ENCODE results near the gene TNXB.
"Not testable (repeated sequence)": the region's sequence is repeated elsewhere in the genome, so short reads cannot be mapped to it uniquely, and the experiment has no call there.

The TNXB gene

GRCh38 chr6:32113386-32114352, 4.5 kb upstream of the TNXB start:
- in situ Hi-C loops (cut with HindIII; ENCODE audit: low sequenced_read_pairs) = loop anchor here (10.0 kb wide), 1 partner anchor 71 kb away; the partner anchor contains the start of gene AGER

GRCh38 chr6:32112431-32112980, 3.4 kb upstream of the TNXB start:
- in situ Hi-C loops (cut with HindIII; ENCODE audit: low sequenced_read_pairs) = loop anchor here (10.0 kb wide), 1 partner anchor 72 kb away; the partner anchor contains the start of gene AGER

- in situ Hi-C loops (cut with HindIII; ENCODE audit: low sequenced_read_pairs) = loop anchor here (10.0 kb wide), 1 partner anchor 73 kb away; the partner anchor contains the start of gene AGER
These were observed 2.4 kb upstream of the TNXB start for GRCh38 chr6:32111424-32112066.

GRCh38 chr6:32110632-32111031, 1.5 kb upstream of the TNXB start:
- in situ Hi-C loops (cut with HindIII; ENCODE audit: low sequenced_read_pairs) = loop anchor here (10.0 kb wide), 1 partner anchor 74 kb away; the partner anchor contains the start of gene AGER

GRCh38 chr6:32109765-32110160, 625 bp upstream of the TNXB start:
- in situ Hi-C loops (cut with HindIII; ENCODE audit: low sequenced_read_pairs) = loop anchor here (10.0 kb wide), 1 partner anchor 75 kb away; the partner anchor contains the start of gene AGER

- in situ Hi-C loops (cut with HindIII; ENCODE audit: low sequenced_read_pairs) = no loop called here
These were observed 418 bp downstream of the TNXB start for GRCh38 chr6:32108727-32109113.

GRCh38 chr6:32108094-32108627, 977 bp downstream of the TNXB start:
- in situ Hi-C loops (cut with HindIII; ENCODE audit: low sequenced_read_pairs) = no loop called here

- in situ Hi-C loops (cut with HindIII; ENCODE audit: low sequenced_read_pairs) = no loop called here
These were observed 1.7 kb downstream of the TNXB start for GRCh38 chr6:32107406-32107805.

- in situ Hi-C loops (cut with HindIII; ENCODE audit: low sequenced_read_pairs) = no loop called here
These were observed 3.7 kb downstream of the TNXB start for GRCh38 chr6:32105433-32105832.

- in situ Hi-C loops (cut with HindIII; ENCODE audit: low sequenced_read_pairs) = no loop called here
These were observed 6.9 kb downstream of the TNXB start for GRCh38 chr6:32102255-32102654.

GRCh38 chr6:32100251-32100650, 8.9 kb downstream of the TNXB start:
- in situ Hi-C loops (cut with HindIII; ENCODE audit: low sequenced_read_pairs) = not testable (repeated sequence)

- in situ Hi-C loops (cut with HindIII; ENCODE audit: low sequenced_read_pairs) = no loop called here
These were observed 11.8 kb downstream of the TNXB start for GRCh38 chr6:32097364-32097763.

- in situ Hi-C loops (cut with HindIII; ENCODE audit: low sequenced_read_pairs) = no loop called here
These were observed 12.5 kb downstream of the TNXB start for GRCh38 chr6:32096394-32097258.

- in situ Hi-C loops (cut with HindIII; ENCODE audit: low sequenced_read_pairs) = no loop called here
These were observed 13.1 kb downstream of the TNXB start for GRCh38 chr6:32096087-32096393.

- in situ Hi-C loops (cut with HindIII; ENCODE audit: low sequenced_read_pairs) = no loop called here
These were observed 13.6 kb downstream of the TNXB start for GRCh38 chr6:32095338-32096086.

- in situ Hi-C loops (cut with HindIII; ENCODE audit: low sequenced_read_pairs) = no loop called here
These were observed 16.2 kb downstream of the TNXB start for GRCh38 chr6:32092760-32093497.

- in situ Hi-C loops (cut with HindIII; ENCODE audit: low sequenced_read_pairs) = no loop called here
These were observed 19.9 kb downstream of the TNXB start for GRCh38 chr6:32089082-32089828.

- in situ Hi-C loops (cut with HindIII; ENCODE audit: low sequenced_read_pairs) = no loop called here
These were observed 20.6 kb downstream of the TNXB start for GRCh38 chr6:32088487-32089049.
